ENCODE measurements around the gene DLX3. TPM values are rescaled to one million over a fixed set of nuclear protein-coding genes. Genes with fewer than 3 reads are reported as not detected.

DLX3 gene
- total and polyA plus RNA-seq, 4 donors = 0.10 to 0.44 (median 0.39) TPM; not detected in 1

DNA sequence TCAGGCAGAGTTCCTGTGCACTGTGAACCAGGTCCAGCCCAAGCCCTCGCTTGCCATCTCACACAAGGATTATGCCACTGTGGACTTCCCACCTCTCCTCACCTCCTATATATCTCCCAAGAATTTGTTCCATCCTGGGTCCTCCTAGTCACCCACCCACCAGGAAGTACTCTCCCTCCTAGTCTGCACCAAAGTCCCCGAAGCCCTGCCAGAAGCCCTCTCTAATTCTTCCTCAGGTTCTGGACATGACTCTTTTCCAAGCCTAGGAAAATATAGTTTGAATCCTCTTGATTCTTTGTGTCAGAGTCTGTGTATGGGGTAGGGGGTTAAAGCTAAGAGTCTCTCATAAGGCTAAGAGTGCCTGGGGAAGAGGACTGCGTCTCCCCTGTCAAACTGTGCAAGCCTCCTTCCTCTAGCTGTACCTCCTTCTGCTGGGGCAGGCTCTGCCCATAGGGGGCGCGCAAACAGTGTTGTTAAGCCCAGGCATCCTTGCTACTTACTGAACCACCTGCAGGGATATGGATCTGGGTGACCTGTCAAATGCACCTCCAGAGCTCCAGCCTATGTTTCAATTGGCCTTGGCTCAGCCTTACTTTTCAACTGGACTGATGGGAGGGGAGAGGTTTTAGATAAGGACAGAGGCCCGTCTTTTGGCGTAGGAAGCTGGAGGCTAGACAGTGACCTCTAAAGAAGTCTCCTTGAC lies 42.7 kb downstream of the DLX3 start:
- no peaks in the 10 kb centered on the region for H3K36me3 ChIP-seq (ENCODE audit: control insufficient read depth, insufficient read depth, low read length)
- H3K4me3 ChIP-seq (ENCODE audit: low read depth, low read length) = no peak overlapping the region
- H3K4me1 ChIP-seq (ENCODE audit: control insufficient read depth, insufficient read depth, low read length) = peaks cover 10% of the 10 kb centered on the region
- H3K27me3 ChIP-seq (ENCODE audit: control insufficient read depth, insufficient read depth, low read length) = peaks cover 25% of the 10 kb centered on the region
- H3K27ac ChIP-seq (ENCODE audit: low read depth, low read length) = no peak overlapping the region
- peak in 3 of 6 donors; percentile 42 to 76 (median 68) for DNase-seq (ENCODE audit: low read depth in 4 of 6, low spot score in 6 of 6)
- 45% methylated on average over 5 of the region's 7 CpGs for WGBS (ENCODE audit: insufficient coverage)
- no peaks in the 10 kb centered on the region for H3K9me3 ChIP-seq (ENCODE audit: control insufficient read depth, insufficient read depth, low read length)

GRCh38 chr17:49951362-49952082 lies 43.5 kb downstream of the DLX3 start:
- H3K9me3 ChIP-seq (ENCODE audit: control insufficient read depth, insufficient read depth, low read length) = no peaks in the 10 kb centered on the region
- H3K27me3 ChIP-seq (ENCODE audit: control insufficient read depth, insufficient read depth, low read length) = peaks cover 22% of the 10 kb centered on the region
- no peak overlapping the region for H3K27ac ChIP-seq (ENCODE audit: low read depth, low read length)
- DNase-seq (ENCODE audit: low read depth in 4 of 6, low spot score in 6 of 6) = peak in 1 of 6 donors; percentile 49
- 45% methylated on average over 13 of the region's 14 CpGs for WGBS (ENCODE audit: insufficient coverage)
- H3K4me1 ChIP-seq (ENCODE audit: control insufficient read depth, insufficient read depth, low read length) = peaks cover 10% of the 10 kb centered on the region
- no peak overlapping the region for H3K4me3 ChIP-seq (ENCODE audit: low read depth, low read length)
- no peaks in the 10 kb centered on the region for H3K36me3 ChIP-seq (ENCODE audit: control insufficient read depth, insufficient read depth, low read length)

DNA sequence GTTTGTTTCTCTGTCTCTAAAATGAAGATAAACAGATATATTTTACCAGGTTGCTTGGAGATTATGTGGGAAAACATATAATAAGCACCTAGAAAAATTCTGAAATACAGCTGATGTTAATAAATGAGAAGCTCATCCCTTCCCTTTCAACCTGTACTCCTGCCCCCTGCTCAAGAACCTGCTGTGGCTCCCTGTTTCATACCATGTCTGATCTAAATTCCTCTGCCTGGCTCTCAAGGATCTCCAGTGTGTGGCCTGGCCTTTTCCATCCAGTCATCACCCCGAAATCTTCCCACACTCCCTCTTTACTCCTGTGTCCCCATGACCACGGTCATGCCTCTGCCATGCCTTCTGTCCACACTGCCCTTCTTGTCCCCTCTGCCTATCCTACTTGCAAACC lies 45.4 kb downstream of the DLX3 start:
- Histone ChIP-seq H3K27me3 (ENCODE audit: control insufficient read depth, insufficient read depth, low read length) (peaks cover 27% of the 10 kb centered on the region), H3K36me3 (ENCODE audit: control insufficient read depth, insufficient read depth, low read length) (no peaks in the 10 kb centered on the region), H3K9me3 (ENCODE audit: control insufficient read depth, insufficient read depth, low read length) (no peaks in the 10 kb centered on the region), H3K4me1 (ENCODE audit: control insufficient read depth, insufficient read depth, low read length) (peaks cover 11% of the 10 kb centered on the region), H3K4me3 (ENCODE audit: low read depth, low read length) (no peak overlapping the region), H3K27ac (ENCODE audit: low read depth, low read length) (no peak overlapping the region)
- DNase-seq (ENCODE audit: low read depth in 4 of 6, low spot score in 6 of 6) = no peak
- 74% methylated on average over 2 of the region's 2 CpGs for WGBS (ENCODE audit: insufficient coverage)

GRCh38 chr17:49946964-49947584 lies 48.0 kb downstream of the DLX3 start:
- H3K27me3 ChIP-seq (ENCODE audit: control insufficient read depth, insufficient read depth, low read length) = peaks cover 29% of the 10 kb centered on the region
- H3K9me3 ChIP-seq (ENCODE audit: control insufficient read depth, insufficient read depth, low read length) = no peaks in the 10 kb centered on the region
- 72% methylated on average over 9 of the region's 11 CpGs for WGBS (ENCODE audit: insufficient coverage)
- no peaks in the 10 kb centered on the region for H3K36me3 ChIP-seq (ENCODE audit: control insufficient read depth, insufficient read depth, low read length)
- H3K4me1 ChIP-seq (ENCODE audit: control insufficient read depth, insufficient read depth, low read length) = peaks cover 15% of the 10 kb centered on the region
- no peak overlapping the region for H3K4me3 ChIP-seq (ENCODE audit: low read depth, low read length)
- H3K27ac ChIP-seq (ENCODE audit: low read depth, low read length) = no peak overlapping the region
- no peak for DNase-seq (ENCODE audit: low read depth in 4 of 6, low spot score in 6 of 6)

DNA sequence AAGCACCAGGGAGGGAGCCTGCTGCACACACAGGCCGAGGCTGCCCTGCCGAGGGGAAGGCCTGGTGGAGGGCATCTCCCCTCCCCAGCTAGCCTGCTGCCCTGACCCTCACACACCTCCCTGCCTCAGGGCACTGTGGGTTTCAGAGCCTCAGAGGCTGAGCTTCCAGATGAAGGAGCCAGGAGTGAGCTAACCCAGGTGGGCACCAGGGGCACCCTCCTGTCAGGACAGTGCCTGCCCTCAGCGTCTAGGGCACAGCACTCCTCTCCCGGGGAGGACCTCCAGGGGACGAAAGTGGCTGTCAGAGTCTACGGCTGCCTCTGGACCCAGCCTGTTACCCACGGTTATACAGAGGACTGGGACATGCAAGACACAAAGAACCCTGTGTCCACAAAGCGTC lies 48.8 kb downstream of the DLX3 start:
- Histone ChIP-seq H3K27ac (ENCODE audit: low read depth, low read length) (no peak overlapping the region), H3K27me3 (ENCODE audit: control insufficient read depth, insufficient read depth, low read length) (peaks cover 26% of the 10 kb centered on the region), H3K9me3 (ENCODE audit: control insufficient read depth, insufficient read depth, low read length) (no peaks in the 10 kb centered on the region), H3K4me3 (ENCODE audit: low read depth, low read length) (no peak overlapping the region), H3K4me1 (ENCODE audit: control insufficient read depth, insufficient read depth, low read length) (peaks cover 7% of the 10 kb centered on the region), H3K36me3 (ENCODE audit: control insufficient read depth, insufficient read depth, low read length) (no peaks in the 10 kb centered on the region)
- 71% methylated on average over 7 of the region's 8 CpGs for WGBS (ENCODE audit: insufficient coverage)
- no peak for DNase-seq (ENCODE audit: low read depth in 4 of 6, low spot score in 6 of 6)

- Histone ChIP-seq H3K27me3 (ENCODE audit: control insufficient read depth, insufficient read depth, low read length) (peaks cover 31% of the 10 kb centered on the region), H3K4me3 (ENCODE audit: low read depth, low read length) (no peak overlapping the region), H3K9me3 (ENCODE audit: control insufficient read depth, insufficient read depth, low read length) (no peaks in the 10 kb centered on the region), H3K36me3 (ENCODE audit: control insufficient read depth, insufficient read depth, low read length) (no peaks in the 10 kb centered on the region), H3K4me1 (ENCODE audit: control insufficient read depth, insufficient read depth, low read length) (peaks cover 6% of the 10 kb centered on the region), H3K27ac (ENCODE audit: low read depth, low read length) (no peak overlapping the region)
- no peak for DNase-seq (ENCODE audit: low read depth in 4 of 6, low spot score in 6 of 6)
- WGBS (ENCODE audit: insufficient coverage) = 23% methylated on average over 26 of the region's 26 CpGs
These were observed 50.7 kb downstream of the DLX3 start for GRCh38 chr17:49944273-49944870.

DNA sequence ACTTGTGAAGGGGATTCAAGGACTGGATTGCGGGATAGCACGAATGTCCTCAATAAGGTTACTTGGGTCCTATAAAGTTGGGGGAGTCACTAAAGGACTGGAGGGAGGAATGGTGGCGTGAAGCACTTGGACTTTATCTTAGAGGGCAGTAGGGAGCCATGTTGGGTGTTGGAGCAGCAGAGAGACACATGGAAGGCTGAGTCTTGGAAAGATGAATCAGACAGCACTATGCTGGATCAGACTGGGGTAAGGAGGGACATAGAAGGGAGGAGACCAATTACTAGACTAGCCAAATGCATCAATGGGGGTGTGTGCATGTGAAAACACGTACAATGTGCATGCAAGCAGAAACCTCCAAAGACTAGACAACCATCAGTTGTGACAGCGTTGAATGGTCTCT lies 52.1 kb downstream of the DLX3 start:
- Histone ChIP-seq H3K27ac (ENCODE audit: low read depth, low read length) (no peak overlapping the region), H3K27me3 (ENCODE audit: control insufficient read depth, insufficient read depth, low read length) (peaks cover 33% of the 10 kb centered on the region), H3K9me3 (ENCODE audit: control insufficient read depth, insufficient read depth, low read length) (no peaks in the 10 kb centered on the region), H3K4me1 (ENCODE audit: control insufficient read depth, insufficient read depth, low read length) (peaks cover 6% of the 10 kb centered on the region), H3K4me3 (ENCODE audit: low read depth, low read length) (no peak overlapping the region), H3K36me3 (ENCODE audit: control insufficient read depth, insufficient read depth, low read length) (no peaks in the 10 kb centered on the region)
- DNase-seq (ENCODE audit: low read depth in 4 of 6, low spot score in 6 of 6) = no peak
- WGBS (ENCODE audit: insufficient coverage) = 90% methylated on average over 3 of the region's 5 CpGs

GRCh38 chr17:49941427-49941826 lies 53.6 kb downstream of the DLX3 start:
- no peaks in the 10 kb centered on the region for H3K36me3 ChIP-seq (ENCODE audit: control insufficient read depth, insufficient read depth, low read length)
- no peak overlapping the region for H3K4me3 ChIP-seq (ENCODE audit: low read depth, low read length)
- H3K27ac ChIP-seq (ENCODE audit: low read depth, low read length) = no peak overlapping the region
- no peak for DNase-seq (ENCODE audit: low read depth in 4 of 6, low spot score in 6 of 6)
- peaks cover 6% of the 10 kb centered on the region for H3K4me1 ChIP-seq (ENCODE audit: control insufficient read depth, insufficient read depth, low read length)
- H3K27me3 ChIP-seq (ENCODE audit: control insufficient read depth, insufficient read depth, low read length) = peaks cover 33% of the 10 kb centered on the region
- WGBS (ENCODE audit: insufficient coverage) = 66% methylated on average over 10 of the region's 10 CpGs
- no peaks in the 10 kb centered on the region for H3K9me3 ChIP-seq (ENCODE audit: control insufficient read depth, insufficient read depth, low read length)

Measured in spinal cord (tissue), 10 donors.